Esophagus (tissue), 2 donors: ENCODE results near the gene REP15. TPM values are rescaled to one million over a fixed set of nuclear protein-coding genes. Genes with fewer than 3 reads are reported as not detected.

Experiments
- H3K27ac ChIP-seq, 2 donors: one replicate each; pipeline ENCODE4 v1.5.1; 2013; ENCODE audit warnings: low read depth in 2 of 2, mild to moderate bottlenecking in 2 of 2, inconsistent platforms in 1 of 2, low read length in 1 of 2, moderate library complexity in 1 of 2
- H3K27me3 ChIP-seq, 2 donors: one replicate each; pipeline ENCODE4 v1.6.1; 2013; ENCODE audit warnings: low read length in 2 of 2, control low read depth in 1 of 2, mild to moderate bottlenecking in 1 of 2; ENCODE audit not compliant: insufficient read depth in 2 of 2, control insufficient read depth in 1 of 2
- H3K36me3 ChIP-seq, 2 donors: one replicate each; pipeline ENCODE4 v1.6.1; 2013; ENCODE audit warnings: low read length in 1 of 2; ENCODE audit not compliant: control insufficient read depth in 2 of 2, insufficient read depth in 2 of 2
- H3K4me1 ChIP-seq, 2 donors: one replicate each; pipeline ENCODE4 v1.6.1; 2013; ENCODE audit warnings: low read length in 1 of 2; ENCODE audit not compliant: control insufficient read depth in 2 of 2, insufficient read depth in 2 of 2
- H3K4me3 ChIP-seq, 2 donors: one replicate each; pipeline ENCODE4 v1.5.1; 2013; ENCODE audit warnings: low read length in 2 of 2, mild to moderate bottlenecking in 2 of 2, low read depth in 1 of 2, moderate library complexity in 1 of 2
- H3K9me3 ChIP-seq, 2 donors: one replicate each; pipeline ENCODE4 v1.6.1; 2013; ENCODE audit warnings: mild to moderate bottlenecking in 2 of 2, low read depth in 1 of 2, low read length in 1 of 2, moderate library complexity in 1 of 2; ENCODE audit not compliant: control insufficient read depth in 2 of 2, insufficient read depth in 1 of 2
- WGBS, 2 donors: extraction: QIAGEN DNeasy Blood & Tissue Kit; methylation state at CpG; one replicate each; pipeline ENCODE4 v1.1.7; 2013; 5-methylcytosine and 5-hydroxymethylcytosine counted together
- polyA plus RNA-seq, 2 donors: library from polyadenylated mRNA; stranded (reverse); fragments of 200-250 nt; gene quantifications; one replicate each; pipeline ENCODE4 v1.2.3, GENCODE V29; 2013
- donor health status: healthy with polysubstance abuse.
- donor health status: Bipolar disorder and iron deficiency.

REP15 gene
- polyA plus RNA-seq, 2 donors: 0.49 to 1.6 TPM

DNA sequence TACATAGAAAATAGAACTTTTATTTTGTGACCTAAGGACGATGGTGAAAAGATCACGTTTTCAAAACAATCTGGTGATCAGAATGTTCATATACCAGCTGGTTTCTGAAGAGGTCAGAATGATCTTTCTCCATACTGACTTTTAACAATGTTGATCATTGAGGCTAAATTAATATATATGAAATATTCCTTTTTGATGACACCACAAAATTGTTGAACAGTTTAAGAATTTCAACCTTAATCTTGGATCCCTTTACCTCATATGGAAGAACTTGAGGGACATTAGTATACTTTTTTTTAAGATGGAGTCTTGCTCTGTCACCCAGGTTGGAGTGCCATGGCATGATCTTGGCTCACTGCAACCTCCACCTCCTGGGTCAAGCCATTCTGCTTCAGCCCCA, 2.8 kb upstream of the REP15 start:
- WGBS, 2 donors: 85 to 86% methylated on average over 2 of the region's 2 CpGs

GRCh38 chr12:27695556-27696292, 523 bp upstream of the REP15 start:
- peaks cover 0 to 5% of the 10 kb centered on the region in 2 donors for H3K36me3 ChIP-seq
- no peaks in the 10 kb centered on the region for H3K9me3 ChIP-seq
- H3K4me1 ChIP-seq: no peaks in the 10 kb centered on the region
- no peak overlapping the region for H3K27ac ChIP-seq
- whole genome bisulfite sequencing, 2 donors: 85 to 87% methylated on average over 6 of the region's 6 CpGs
- no peaks in the 10 kb centered on the region for H3K27me3 ChIP-seq
- no peak overlapping the region for H3K4me3 ChIP-seq

More for the DNA sequence above, 2.8 kb upstream of the REP15 start:
- H3K4me3 ChIP-seq: no peak overlapping the region
- H3K4me1 ChIP-seq: no peaks in the 10 kb centered on the region
- no peaks in the 10 kb centered on the region for H3K27me3 ChIP-seq
- H3K27ac ChIP-seq: no peak overlapping the region
- no peaks in the 10 kb centered on the region for H3K9me3 ChIP-seq
- H3K36me3 ChIP-seq: peaks cover 0 to 14% of the 10 kb centered on the region in 2 donors

DNA sequence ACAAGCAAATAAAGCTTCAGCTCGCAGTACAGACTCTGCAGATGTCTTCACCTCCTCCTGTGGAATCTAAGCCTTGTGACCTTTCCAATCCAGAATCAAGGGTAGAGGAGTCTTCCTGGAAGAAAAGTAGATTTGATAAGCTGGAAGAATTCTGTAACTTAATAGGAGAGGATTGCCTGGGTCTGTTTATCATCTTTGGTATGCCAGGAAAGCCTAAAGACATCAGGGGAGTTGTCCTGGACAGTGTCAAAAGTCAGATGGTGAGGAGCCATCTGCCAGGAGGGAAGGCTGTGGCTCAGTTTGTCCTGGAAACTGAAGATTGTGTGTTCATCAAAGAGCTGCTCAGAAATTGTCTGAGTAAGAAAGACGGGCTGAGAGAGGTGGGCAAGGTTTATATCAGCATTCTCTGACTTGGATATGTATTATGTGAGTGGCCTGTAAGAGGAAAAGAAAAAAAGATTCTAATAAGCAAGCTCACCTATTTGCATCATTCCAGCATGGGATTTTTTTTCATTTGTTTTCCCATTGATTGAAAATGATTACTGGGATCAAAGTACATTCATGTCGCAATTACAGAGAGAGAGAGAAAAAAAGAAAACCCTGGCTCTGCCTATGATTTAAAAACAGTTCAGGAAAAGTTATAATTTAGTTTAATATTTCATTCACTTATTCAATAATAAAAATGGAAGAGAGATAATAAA, 767 bp downstream of the REP15 start:
- WGBS, 2 donors: 57 to 87% methylated on average over 3 of the region's 3 CpGs
- no peak overlapping the region for H3K27ac ChIP-seq
- H3K4me1 ChIP-seq: no peaks in the 10 kb centered on the region
- no peaks in the 10 kb centered on the region for H3K27me3 ChIP-seq
- H3K9me3 ChIP-seq: no peaks in the 10 kb centered on the region
- no peak overlapping the region for H3K4me3 ChIP-seq
- H3K36me3 ChIP-seq: peaks cover 0 to 5% of the 10 kb centered on the region in 2 donors

DNA sequence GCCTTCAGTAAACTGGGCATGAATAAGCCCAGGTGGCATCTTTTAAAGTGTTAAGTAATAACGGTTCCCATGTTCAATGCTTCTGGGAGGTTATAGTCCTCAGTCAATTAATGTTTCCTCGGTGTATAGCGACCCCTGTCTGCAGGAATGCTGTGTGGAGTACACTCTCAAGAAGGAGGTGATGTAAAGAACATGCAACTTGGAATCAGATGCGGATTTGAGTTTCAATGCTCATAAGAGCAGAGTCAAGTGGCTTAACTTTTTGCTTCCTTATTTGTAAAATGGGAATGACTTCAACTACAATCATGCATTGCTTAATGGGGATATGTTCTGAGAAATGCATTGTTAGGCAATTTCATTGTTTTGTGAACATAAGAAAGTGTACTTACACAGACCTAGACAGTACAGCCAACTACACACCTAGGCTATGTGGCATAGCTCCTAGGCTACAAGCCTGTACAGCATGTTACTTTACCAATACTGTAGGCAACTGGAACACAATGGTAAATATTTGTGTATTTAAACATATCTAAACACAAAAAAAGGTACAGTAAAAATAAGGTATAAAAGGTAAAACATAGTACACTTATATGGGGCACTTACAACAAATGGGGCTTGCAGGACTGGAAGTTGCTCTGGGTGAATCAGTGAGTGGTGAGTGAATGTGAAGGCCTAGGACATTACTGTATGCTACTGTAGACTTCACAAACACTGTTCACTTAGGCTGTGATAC, 7.6 kb downstream of the REP15 start:
- WGBS, 2 donors: 4 to 6% methylated on average over 4 of the region's 4 CpGs
- no peaks in the 10 kb centered on the region for H3K27me3 ChIP-seq

DNA sequence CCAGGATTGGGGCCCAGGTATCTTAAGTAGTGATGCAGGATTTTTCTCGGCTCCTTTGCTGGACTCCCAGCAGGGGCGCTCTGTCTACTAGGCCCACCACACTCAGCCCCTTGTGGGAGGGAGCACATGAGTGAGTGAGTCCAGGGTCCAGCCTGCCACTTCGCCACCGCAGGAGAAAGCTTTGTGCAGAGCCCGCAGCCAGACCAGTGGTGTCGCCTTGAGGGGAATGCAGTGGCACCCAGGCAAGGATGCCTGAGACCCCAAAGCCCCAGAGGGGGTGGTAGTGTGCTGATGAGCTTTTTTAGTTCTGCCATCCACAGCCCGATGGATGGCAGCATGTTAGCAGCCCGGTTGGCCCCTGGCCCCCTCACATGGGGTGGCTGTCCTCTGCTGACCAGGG, 9.0 kb downstream of the REP15 start:
- no peaks in the 10 kb centered on the region for H3K9me3 ChIP-seq

More for the DNA sequence above, 7.6 kb downstream of the REP15 start:
- Histone ChIP-seq H3K4me3 (no peak overlapping the region), H3K27ac (no peak overlapping the region), H3K9me3 (no peaks in the 10 kb centered on the region), H3K36me3 (no peaks in the 10 kb centered on the region), H3K4me1 (peaks cover 0 to 2% of the 10 kb centered on the region in 2 donors)

DNA sequence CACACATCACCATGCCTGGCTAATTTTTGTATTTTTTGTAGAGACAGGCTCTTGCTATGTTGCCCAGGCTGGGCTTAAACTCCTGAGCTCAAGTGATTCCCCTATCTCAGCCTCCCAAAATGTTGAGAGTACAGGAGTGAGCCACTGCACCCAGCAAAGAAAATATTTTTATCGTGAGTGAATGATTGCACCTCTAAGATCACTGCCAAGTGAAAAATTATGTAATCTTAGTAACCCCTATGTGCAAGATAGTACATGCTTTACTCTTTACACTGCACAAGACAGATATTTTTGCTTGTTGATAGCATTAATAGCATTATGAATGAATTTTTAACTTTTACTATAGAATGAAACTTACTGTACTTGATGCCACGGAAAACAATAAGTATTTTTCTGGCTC, 11.0 kb downstream of the REP15 start:
- no peaks in the 10 kb centered on the region for H3K36me3 ChIP-seq
- H3K4me1 ChIP-seq: peaks cover 0 to 2% of the 10 kb centered on the region in 2 donors
- H3K27ac ChIP-seq: no peak overlapping the region
- H3K9me3 ChIP-seq: no peaks in the 10 kb centered on the region
- H3K4me3 ChIP-seq: no peak overlapping the region
- WGBS, 2 donors: 53 to 61% methylated on average over 2 of the region's 2 CpGs
- H3K27me3 ChIP-seq: no peaks in the 10 kb centered on the region

More for the DNA sequence above, 9.0 kb downstream of the REP15 start:
- Histone ChIP-seq H3K36me3 (no peaks in the 10 kb centered on the region), H3K4me1 (peaks cover 0 to 2% of the 10 kb centered on the region in 2 donors), H3K4me3 (no peak overlapping the region), H3K27ac (no peak overlapping the region), H3K27me3 (no peaks in the 10 kb centered on the region)
- 95 to 96% methylated on average over 8 of the region's 8 CpGs for WGBS, 2 donors

DNA sequence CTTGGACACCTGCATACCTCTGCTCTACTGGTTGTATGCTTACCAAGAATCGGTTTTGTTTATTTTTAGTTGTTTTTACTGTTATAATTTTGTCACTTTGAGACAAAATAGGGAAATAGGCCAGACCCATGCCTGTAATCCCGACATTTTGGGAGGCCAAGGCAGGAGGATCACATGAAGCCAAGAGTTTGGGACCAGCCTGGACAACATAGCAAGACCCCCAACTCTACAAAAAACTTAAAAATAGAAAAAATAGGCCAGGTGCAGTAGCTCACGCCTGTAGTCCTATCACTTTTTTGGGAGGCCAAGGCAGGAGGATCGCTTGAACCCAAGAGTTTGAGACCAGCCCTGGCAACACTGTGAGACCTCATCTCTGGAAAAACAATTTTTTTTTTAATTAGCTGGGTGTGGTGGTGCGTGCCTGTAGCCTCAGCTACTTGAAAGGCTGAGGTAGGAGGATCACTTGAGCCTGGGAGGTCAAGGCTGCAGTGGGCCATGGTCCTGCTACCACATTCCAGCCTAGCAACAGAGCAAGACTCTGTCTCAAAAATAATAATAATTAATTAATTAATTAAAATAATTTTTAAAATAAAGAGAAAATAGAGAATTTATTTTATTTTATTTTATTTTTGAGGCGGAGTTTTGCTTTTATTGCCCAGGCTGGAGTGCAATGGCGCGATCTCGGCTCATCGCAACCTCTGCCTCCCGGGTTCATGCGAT, 13.1 kb downstream of the REP15 start:
- no peaks in the 10 kb centered on the region for H3K9me3 ChIP-seq
- H3K4me1 ChIP-seq: peaks cover 0 to 6% of the 10 kb centered on the region in 2 donors
- no peaks in the 10 kb centered on the region for H3K27me3 ChIP-seq
- H3K4me3 ChIP-seq: peak overlapping the region in 1 of 2 donors; percentile 85
- peak overlapping the region in 1 of 2 donors; percentile 59 for H3K27ac ChIP-seq
- WGBS, 2 donors: 55 to 79% methylated on average over 12 of the region's 12 CpGs
- no peaks in the 10 kb centered on the region for H3K36me3 ChIP-seq

DNA sequence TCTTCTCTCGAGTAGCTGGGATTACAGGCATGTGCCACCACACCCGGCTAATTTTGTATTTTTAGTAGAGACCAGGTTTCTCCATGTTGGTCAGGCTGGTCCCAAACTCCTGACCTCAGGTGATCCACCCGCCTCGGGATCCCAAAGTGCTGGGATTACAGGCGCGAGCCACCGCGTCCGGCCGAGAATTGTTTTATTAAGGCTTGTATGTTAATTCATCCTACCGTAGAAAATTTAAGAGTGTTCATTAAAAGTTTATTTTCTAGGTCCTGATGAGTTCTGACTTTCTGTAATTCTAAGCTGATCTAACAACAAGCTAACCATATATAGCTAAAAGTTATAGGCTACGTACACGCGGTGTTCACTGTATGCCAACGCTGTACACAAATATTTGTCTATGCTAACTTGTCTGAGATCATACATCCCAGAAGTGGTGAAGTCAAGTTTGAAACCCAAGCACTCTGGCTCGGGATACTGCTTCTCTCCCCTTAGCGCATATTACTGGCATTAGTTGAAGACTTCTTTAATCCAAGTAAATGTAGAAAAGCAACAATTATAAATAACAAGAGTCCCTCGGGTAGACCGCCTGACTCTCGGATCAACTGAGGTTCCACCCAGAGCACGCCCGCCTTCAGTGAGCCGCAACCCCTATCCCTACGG, 13.8 kb downstream of the REP15 start:
- Histone ChIP-seq H3K27ac (peak overlapping the region; percentile 80 to 81), H3K27me3 (no peaks in the 10 kb centered on the region)
- WGBS, 2 donors: 4 to 10% methylated on average over 24 of the region's 24 CpGs

More for the DNA sequence above, 13.8 kb downstream of the REP15 start:
- Histone ChIP-seq H3K36me3 (no peaks in the 10 kb centered on the region), H3K4me1 (peaks cover 0 to 6% of the 10 kb centered on the region in 2 donors), H3K9me3 (no peaks in the 10 kb centered on the region), H3K4me3 (peak overlapping the region; percentile 85 to 93)
